Mucosa of stomach (tissue), 1 donor: ENCODE results near the gene KCNK2.

ENCODE experiments used
- H3K27me3 ChIP-seq: one replicate; pipeline ENCODE4 v1.7.0; 2013; ENCODE audit warnings: mild to moderate bottlenecking, low read length; ENCODE audit not compliant: control insufficient read depth, insufficient read depth
- H3K36me3 ChIP-seq: one replicate; pipeline ENCODE4 v1.7.0; 2013; ENCODE audit warnings: low read length; ENCODE audit not compliant: control insufficient read depth, insufficient read depth
- H3K4me1 ChIP-seq: one replicate; pipeline ENCODE4 v1.7.0; 2013; ENCODE audit warnings: mild to moderate bottlenecking, low read length; ENCODE audit not compliant: control insufficient read depth, insufficient read depth
- H3K4me3 ChIP-seq: one replicate; pipeline ENCODE4 v1.7.0; 2013; ENCODE audit warnings: low read length
- H3K9ac ChIP-seq: one replicate; pipeline ENCODE4 v1.7.0; 2013; ENCODE audit warnings: mild to moderate bottlenecking, low read length, moderate library complexity
- H3K9me3 ChIP-seq: one replicate; pipeline ENCODE4 v1.7.0; 2013; ENCODE audit warnings: mild to moderate bottlenecking, low read length, moderate library complexity; ENCODE audit not compliant: control insufficient read depth
- donor health status: Pancreatic carcinoma.

The KCNK2 gene

DNA sequence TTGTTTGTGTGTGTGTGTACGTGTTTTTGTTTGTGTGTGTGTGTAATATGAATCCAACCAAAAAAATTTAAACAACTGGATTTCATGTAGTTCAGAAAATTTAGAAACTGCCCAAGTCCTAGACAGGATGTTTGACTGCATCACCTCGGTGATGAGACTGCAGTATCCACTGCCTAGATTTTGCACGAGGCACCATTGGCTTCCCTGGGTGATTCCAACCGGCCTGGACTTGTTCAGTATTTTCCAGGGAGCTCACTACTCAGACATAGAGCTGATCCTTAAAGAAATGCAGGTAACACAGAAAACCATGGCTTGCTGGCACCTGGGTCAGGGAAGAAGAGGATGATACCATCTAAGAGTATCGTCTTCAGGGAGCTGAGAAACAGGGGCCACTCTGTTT, 18.2 kb upstream of the KCNK2 start:
- Histone ChIP-seq H3K27me3 (no peaks in the 10 kb centered on the region), H3K9me3 (no peaks in the 10 kb centered on the region), H3K36me3 (no peaks in the 10 kb centered on the region), H3K9ac (no peak overlapping the region), H3K4me1 (no peaks in the 10 kb centered on the region), H3K4me3 (no peak overlapping the region)

DNA sequence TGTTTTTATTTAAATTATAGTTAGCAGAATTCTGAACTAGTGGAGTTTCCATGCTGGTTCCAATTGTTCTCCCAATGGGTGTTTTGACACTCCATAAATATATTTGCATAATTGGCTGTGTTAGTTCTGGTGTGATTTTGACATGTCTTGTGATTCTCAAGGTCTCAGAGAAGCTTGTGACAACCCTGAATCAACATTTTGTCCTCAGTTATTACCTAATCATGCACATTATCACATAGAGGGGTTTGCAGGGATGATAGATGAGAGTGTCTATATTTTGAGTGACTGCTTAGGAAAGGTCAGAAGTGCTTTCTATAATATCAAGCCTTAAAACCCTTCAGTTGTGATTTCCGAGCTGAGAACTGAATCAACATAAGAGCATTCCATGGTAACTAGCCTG, 11.5 kb upstream of the KCNK2 start:
- Histone ChIP-seq H3K4me1 (no peaks in the 10 kb centered on the region), H3K4me3 (no peak overlapping the region), H3K9me3 (no peaks in the 10 kb centered on the region), H3K9ac (no peak overlapping the region), H3K27me3 (no peaks in the 10 kb centered on the region), H3K36me3 (no peaks in the 10 kb centered on the region)

DNA sequence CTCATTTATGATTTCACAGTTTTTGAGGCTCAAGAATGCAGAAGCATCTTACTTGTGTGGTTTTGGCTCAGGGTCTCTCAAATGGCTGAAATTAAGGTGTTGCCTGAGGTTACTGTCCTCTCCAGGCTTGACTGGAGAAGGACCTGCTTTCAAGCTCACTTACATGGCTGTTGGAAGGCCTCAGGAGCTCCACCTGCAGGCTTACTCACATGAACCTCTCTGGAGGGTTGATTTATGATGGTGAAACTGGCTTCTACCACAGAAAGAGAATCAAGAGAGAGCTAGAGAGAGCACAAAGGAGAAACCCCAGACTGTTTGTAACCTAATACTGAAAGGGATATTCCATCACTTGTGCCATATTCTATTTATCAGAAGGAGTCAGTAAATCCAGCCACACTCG, 6.2 kb upstream of the KCNK2 start:
- Histone ChIP-seq H3K9me3 (no peaks in the 10 kb centered on the region), H3K36me3 (no peaks in the 10 kb centered on the region), H3K27me3 (no peaks in the 10 kb centered on the region), H3K9ac (no peak overlapping the region), H3K4me3 (no peak overlapping the region), H3K4me1 (no peaks in the 10 kb centered on the region)

DNA sequence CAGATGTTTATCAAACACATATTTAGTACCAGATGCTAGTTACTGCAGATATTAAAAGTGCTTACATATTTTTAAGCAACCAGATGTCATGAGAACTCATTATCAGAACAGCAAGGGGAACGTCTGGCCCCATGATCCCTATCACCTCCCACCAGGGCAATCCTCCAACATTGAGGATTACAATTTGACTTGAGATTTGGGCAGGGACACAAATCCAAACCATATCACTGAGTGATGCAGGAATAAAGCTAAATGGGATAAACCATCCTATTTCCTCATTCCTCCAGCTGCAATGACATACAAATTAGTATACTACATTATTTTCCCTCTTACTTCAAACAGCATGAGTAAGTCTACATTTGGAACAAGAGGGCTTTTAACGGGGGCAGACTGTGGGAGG, 3.1 kb upstream of the KCNK2 start:
- H3K4me3 ChIP-seq: no peak overlapping the region
- H3K27me3 ChIP-seq: peaks cover 21% of the 10 kb centered on the region
- H3K9ac ChIP-seq: no peak overlapping the region
- H3K9me3 ChIP-seq: no peaks in the 10 kb centered on the region
- H3K36me3 ChIP-seq: no peaks in the 10 kb centered on the region
- H3K4me1 ChIP-seq: peaks cover 3% of the 10 kb centered on the region

DNA sequence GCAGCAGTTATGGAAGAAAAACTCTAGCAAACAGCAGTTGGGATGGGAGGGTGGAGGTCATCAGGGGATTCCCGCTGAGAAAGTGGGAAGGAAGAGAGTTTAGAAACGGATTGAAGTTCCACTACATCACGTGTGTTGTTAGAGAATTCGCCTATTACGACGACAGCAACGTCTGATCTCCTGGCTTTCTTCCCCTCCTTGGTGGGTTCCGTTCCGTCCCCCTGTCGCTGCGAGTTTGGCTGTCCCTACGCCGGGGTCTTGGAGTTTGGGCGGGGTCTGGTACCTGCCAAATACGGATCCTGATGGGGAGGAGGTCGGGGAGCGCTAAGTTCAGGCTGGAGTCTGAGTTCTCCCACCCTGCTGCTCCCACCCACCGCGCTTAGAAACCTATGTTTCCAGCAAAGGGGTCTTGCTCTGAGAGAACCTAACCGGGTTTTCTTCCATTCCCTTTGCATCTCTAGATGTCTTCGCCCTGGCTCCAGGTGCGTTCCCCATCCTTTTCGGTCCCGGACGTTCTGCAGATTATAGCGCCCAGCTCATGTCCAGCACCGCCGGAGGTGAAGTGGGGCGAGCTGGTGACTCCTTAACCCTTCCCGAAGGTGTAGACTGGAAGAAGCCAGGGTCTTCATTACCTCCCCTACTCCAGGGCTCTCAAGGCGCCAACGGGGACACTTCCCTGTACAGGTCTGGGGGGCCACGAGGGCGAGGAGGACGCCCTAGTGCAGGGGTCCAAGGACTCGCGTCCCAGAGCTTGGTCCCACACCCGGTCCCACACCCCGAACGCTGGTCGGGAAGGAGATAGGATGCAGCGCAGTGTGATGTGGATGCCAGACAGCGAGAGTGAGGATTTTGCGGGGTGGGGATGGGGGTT, 641 bp upstream of the KCNK2 start:
- H3K4me3 ChIP-seq: no peak overlapping the region
- H3K27me3 ChIP-seq: peaks cover 21% of the 10 kb centered on the region
- H3K9ac ChIP-seq: no peak overlapping the region
- no peaks in the 10 kb centered on the region for H3K36me3 ChIP-seq
- no peaks in the 10 kb centered on the region for H3K9me3 ChIP-seq
- peaks cover 3% of the 10 kb centered on the region for H3K4me1 ChIP-seq

DNA sequence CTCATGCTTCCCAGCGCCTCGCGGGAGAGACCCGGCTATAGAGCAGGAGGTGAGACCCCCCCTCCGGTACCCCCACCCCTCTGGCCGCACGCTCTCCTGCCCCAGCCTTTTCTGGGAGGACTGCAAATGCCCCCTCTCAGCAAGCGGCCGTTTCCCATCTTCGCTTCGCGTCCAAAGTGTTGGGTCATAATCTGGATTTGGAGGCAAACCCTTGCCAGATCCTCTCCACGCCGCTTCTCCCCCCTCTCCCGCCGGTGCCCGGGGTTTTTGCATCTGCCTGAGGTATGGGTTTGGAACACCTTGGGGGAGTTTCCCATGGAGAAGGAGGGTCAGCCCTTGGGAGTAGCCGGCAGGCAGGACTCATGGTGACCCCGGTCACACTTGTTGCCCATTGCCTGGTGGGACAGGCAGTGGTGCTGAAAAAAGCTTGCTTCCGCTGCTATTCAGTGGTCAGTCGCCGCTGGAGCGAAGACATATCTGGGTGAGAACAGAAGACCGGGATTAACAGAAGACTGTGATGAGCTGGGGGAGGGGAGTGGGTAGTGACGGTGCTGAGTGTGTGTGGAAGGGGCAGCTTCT, 935 bp downstream of the KCNK2 start:
- no peaks in the 10 kb centered on the region for H3K9me3 ChIP-seq
- H3K36me3 ChIP-seq: no peaks in the 10 kb centered on the region
- peaks cover 3% of the 10 kb centered on the region for H3K4me1 ChIP-seq
- no peak overlapping the region for H3K4me3 ChIP-seq
- H3K27me3 ChIP-seq: peaks cover 21% of the 10 kb centered on the region
- H3K9ac ChIP-seq: no peak overlapping the region

DNA sequence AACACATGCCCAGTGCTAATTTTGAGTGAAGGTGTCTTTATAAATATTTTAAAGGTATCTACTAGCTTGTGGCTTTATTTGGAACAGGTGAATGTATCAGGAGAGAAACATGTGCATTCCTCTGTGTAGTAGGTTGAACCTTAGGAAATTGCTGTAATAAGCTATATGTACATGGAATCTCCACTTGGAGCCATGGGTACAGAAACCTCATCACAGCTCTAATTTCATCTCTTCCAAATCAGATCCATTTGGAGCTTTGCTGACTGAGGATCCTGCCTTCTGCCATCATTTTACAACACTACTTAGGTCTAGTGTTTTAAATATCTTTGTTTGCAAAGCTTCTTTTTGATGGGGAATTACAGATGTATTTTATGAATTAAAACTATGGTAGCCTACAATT, 2.1 kb downstream of the KCNK2 start:
- Histone ChIP-seq H3K4me3 (no peak overlapping the region), H3K4me1 (peaks cover 3% of the 10 kb centered on the region), H3K27me3 (peaks cover 21% of the 10 kb centered on the region), H3K36me3 (no peaks in the 10 kb centered on the region), H3K9me3 (no peaks in the 10 kb centered on the region), H3K9ac (no peak overlapping the region)

DNA sequence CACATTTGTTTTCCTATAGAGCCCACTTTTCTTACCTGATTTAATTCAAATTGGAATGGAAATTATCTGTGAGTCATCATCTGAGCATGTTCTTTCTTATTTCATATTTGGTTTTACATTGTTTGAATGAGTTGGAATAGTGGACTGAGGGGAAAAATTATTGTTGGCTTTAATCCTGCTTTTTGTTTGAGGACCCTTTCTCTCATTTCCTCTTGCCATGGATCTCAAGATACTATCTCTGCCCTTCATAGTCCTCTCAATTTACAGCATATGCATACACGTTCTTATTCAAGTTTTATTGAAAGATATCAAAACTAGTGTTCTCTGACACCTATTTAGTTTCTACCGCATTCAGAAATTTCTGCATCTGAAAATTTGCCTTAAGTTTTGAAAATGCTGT, 5.1 kb downstream of the KCNK2 start:
- no peaks in the 10 kb centered on the region for H3K36me3 ChIP-seq
- H3K27me3 ChIP-seq: peaks cover 8% of the 10 kb centered on the region
- peaks cover 3% of the 10 kb centered on the region for H3K4me1 ChIP-seq
- no peak overlapping the region for H3K9ac ChIP-seq
- no peak overlapping the region for H3K4me3 ChIP-seq
- no peaks in the 10 kb centered on the region for H3K9me3 ChIP-seq

DNA sequence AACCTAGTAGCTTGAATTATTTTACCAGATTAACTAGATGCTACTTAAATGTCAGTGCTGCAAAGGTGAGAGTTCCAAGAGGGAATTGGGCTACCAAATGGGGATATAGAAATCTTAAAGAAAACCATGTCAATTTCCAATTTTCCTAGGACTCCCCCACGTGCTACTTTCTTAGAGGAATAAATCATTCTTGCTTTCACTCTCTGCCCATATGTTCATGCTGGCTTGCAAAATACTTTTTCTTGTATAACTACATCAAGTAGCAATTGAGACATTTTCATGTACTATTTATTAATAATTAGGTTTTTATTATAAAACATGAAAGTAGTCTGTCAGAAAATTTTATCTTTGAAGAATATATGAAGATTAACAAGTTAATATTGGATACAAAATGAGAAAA, 11.8 kb downstream of the KCNK2 start:
- no peaks in the 10 kb centered on the region for H3K9me3 ChIP-seq
- H3K36me3 ChIP-seq: no peaks in the 10 kb centered on the region
- H3K9ac ChIP-seq: no peak overlapping the region
- no peak overlapping the region for H3K4me3 ChIP-seq
- H3K27me3 ChIP-seq: no peaks in the 10 kb centered on the region
- no peaks in the 10 kb centered on the region for H3K4me1 ChIP-seq

DNA sequence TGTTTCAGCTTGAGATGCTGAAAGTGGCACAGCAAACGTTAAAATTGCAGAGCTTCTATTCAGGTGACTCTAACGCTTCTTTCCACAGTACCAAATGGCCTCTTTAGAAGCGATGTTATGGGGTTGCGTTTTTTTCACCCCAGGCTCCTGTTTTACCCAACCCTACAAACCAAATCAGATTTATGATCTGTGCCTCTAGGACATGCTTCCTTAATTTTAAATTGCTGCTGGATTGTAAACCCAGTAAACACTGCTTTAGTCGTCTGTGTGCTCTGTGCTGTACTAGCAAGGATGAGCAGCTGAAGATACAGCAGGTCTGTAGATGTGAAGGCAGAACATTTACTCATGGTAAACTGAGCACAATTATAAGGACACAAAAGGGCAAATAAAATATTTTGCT, 13.0 kb downstream of the KCNK2 start:
- H3K4me1 ChIP-seq: no peaks in the 10 kb centered on the region
- no peak overlapping the region for H3K4me3 ChIP-seq
- H3K9ac ChIP-seq: no peak overlapping the region
- H3K9me3 ChIP-seq: no peaks in the 10 kb centered on the region
- H3K27me3 ChIP-seq: no peaks in the 10 kb centered on the region
- H3K36me3 ChIP-seq: no peaks in the 10 kb centered on the region

DNA sequence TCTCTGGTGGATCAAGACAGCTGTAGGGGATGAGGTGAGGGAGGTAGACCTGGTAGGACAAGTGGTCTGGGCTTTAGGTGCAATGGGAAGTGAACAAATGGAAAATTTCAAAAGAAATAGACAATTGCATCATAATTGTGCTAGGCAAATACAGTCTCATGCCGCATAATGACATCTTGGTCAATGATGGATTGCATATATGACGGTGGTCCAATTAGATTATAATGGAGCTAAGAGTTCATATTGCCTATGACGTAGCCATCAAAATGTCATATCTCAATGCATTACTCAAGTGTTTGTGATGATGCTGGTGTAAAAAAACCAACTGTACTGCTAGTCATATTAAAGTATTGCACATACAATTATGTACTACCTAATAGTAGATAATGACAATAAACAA, 19.0 kb downstream of the KCNK2 start:
- H3K36me3 ChIP-seq: no peaks in the 10 kb centered on the region
- H3K4me3 ChIP-seq: no peak overlapping the region
- H3K9ac ChIP-seq: no peak overlapping the region
- no peaks in the 10 kb centered on the region for H3K9me3 ChIP-seq
- H3K4me1 ChIP-seq: no peaks in the 10 kb centered on the region
- no peaks in the 10 kb centered on the region for H3K27me3 ChIP-seq

DNA sequence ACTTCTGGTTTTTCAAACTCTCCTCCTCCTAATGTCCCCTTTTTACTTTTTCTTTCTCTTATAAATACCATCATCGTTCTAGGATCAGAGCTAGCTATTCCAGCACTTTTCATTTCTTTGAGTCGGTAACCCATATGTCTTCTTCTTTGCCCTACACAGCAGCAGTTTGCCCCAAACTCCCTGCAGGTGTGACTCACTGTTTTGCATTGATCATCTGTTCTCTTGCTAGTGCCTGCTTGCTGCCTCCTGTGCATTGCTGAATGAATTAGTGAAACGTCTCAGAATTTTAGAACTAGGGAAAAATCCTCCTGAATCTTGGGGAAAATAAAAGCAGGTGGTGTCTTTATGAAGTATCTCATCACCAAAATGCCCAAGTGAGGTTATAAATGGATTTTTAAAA, 21.7 kb downstream of the KCNK2 start:
- H3K4me3 ChIP-seq: no peak overlapping the region
- H3K9me3 ChIP-seq: no peaks in the 10 kb centered on the region
- no peaks in the 10 kb centered on the region for H3K36me3 ChIP-seq
- no peak overlapping the region for H3K9ac ChIP-seq
- no peaks in the 10 kb centered on the region for H3K4me1 ChIP-seq
- H3K27me3 ChIP-seq: no peaks in the 10 kb centered on the region
